ENCODE data around the gene CCPG1.

- TF ChIP-seq REST (IDR thresholded peaks at IDR 0.05; ENCODE audit: insufficient read depth in 1 of 2, low read depth in 2 of 2, low read length in 2 of 2) (no peak), TAF1 (IDR thresholded peaks at IDR 0.05; ENCODE audit: borderline replicate concordance, insufficient read depth, low read length) (no peak), POLR2AphosphoS5 (IDR thresholded peaks at IDR 0.05; ENCODE audit: low read depth, low read length) (no peak)
These were observed 73.2 kb downstream of the CCPG1 start for GRCh38 chr15:55334997-55335396.
